ENCODE data around the gene DIAPH2. TPM values are rescaled to one million over a fixed set of nuclear protein-coding genes. Genes with fewer than 3 reads are reported as not detected.

Gene DIAPH2
- total RNA-seq, 1 donor: 7.5 TPM

DNA sequence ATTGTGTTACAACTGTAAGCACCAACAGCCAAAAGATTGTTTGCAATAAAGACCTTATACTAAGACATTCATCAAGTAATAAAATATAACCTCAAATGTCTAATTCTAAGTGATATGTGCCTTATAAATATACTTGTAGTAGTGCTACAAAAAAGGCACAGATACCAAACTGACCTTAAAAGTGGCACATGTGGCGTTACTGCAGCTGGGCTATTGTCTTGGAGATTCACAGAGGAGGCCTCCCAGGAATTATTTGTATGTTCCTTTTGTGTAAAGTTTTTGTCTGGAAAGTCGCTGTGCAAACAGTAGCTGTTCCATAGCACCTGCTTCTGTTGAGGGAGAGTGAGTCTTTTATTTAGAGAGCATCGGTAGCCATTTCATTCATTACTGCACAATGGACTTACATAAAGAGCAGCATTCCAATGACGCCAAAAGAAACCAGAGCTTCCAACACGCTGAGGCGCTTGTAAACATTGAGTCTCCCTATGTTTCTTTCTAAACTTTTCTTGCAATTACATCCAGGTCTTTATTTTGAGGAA is 342.8 kb downstream of the DIAPH2 start:
- no peak for DNase-seq (ENCODE audit: low read depth in 2 of 3, low spot score in 2 of 3)

DNA sequence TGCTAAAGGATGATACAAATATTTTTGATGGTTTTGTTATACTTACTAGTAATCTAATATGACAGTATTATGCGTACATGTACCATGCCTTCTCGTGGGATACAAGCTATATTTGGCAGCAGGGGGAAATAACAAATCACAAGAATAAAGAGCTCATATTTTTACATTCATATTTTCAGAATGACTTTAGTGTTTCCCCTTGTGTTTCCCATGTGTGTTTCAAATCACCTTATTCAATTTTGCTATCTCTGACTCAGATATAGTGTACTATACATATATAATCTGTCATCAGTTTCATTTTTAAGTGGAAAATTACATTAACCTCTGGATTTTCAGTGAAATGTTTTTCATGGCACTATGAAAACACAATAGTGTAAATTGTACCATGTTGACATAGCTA is 345.8 kb downstream of the DIAPH2 start:
- DNase-seq (ENCODE audit: low read depth in 2 of 3, low spot score in 2 of 3): no peak

DNA sequence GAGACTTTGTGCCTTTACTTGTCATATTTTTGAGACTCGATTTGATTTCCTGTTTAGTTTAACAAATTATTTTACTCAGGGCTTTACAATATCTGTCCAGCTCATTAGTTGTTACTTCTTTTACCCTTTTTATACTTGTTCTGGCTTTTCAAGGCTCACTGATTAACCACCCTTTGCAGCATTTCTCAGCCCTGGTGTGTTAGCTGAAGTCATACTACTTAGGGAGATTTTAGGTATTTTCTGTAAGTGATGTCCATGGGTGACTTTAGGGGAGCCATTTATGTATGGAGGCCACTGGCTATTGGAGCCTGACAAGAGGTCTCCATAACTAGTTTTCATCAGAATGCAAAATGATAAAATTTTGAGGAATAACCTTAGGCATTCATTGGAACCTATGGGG is 346.3 kb downstream of the DIAPH2 start:
- DNase-seq (ENCODE audit: low read depth in 2 of 3, low spot score in 2 of 3): no peak

DNA sequence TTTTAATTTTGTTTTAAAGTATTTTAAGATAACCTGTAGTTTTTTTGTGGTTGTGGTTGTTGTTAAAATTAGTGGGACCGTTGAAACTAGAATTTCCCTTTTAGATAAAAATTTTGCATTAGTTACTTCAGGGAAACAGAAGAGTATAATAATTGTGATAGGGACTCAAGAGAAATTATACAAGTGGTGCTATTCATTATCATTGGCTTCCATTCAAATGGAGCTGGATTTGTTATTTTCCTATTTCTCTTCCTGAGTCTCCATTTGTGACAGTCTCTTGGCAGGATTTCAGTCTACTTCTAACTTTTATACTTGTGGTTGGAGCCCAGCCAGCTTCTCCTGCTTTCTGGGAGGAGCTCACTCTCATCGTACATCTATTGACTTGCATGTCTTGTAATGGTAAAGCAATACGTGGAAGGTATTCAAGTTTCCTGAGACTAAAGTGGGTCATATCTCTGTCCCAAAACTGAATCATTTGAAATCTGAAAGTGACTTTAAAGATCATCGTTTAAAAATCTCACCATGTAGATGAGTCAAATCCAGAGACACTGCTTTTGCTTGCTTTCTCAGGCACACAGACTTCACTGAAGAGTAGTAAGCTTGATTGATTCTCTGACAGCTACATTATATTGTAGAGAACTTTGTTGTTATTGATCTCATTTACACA is 354.9 kb downstream of the DIAPH2 start:
- DNase-seq (ENCODE audit: low read depth in 2 of 3, low spot score in 2 of 3): no peak

DNA sequence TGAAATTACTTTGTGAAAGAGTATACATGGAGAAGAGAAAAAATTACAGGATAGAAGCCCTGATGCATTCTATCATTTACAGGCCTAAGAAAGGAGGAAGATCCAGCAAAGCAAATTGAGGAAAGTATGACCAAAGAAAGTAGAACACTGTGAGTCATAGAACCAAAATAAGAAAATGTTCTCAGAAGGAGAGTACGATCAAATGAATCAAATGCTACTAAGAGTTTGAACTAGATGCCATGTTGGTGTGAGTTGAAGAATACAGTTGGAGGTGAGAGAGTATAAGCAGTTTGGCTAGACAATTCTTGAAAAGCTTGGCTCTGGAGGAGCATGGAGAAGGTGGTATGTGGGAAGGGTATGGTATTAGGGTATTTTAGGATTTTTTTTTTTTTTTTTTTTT is 360.8 kb downstream of the DIAPH2 start:
- no peak for DNase-seq (ENCODE audit: low read depth in 2 of 3, low spot score in 2 of 3)

DNA sequence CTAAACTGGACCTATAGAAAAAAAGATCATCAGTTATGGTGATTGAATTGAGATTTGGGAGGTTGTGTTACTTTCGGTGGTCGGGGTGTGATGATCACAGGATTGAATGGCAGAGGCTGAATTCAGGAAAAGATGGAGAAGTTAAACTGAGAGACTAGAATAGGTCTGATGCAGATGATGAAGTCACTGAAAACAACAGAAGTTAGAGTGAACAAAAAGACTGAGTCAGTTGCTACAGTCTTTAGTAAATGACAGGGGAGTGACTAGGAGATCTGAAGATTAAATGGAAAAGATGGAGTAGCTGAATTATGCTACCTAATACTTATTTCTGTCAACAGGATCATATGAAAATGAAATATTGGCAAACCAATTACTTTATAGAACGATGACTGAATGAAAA is 362.2 kb downstream of the DIAPH2 start:
- DNase-seq (ENCODE audit: low read depth in 2 of 3, low spot score in 2 of 3): no peak

DNA sequence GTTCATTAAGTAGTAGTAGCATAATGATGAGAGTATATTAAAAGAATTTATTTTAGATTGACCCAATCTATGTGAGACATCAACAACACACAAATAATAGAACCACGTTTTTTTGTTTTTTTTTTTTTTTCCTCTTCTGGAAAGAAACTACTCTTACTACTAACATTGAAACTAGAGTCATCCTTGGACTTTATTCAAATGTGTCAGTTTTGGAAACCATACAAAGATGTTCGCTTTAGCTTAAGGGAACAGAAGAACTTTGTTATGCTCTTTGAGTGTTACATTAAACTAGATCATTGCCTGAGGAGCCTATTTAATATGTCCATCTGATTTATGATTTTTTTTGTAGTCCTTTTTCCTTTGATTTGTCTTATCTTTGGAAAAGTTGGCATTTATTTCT is 365.8 kb downstream of the DIAPH2 start:
- DNase-seq (ENCODE audit: low read depth in 2 of 3, low spot score in 2 of 3): no peak

DNA sequence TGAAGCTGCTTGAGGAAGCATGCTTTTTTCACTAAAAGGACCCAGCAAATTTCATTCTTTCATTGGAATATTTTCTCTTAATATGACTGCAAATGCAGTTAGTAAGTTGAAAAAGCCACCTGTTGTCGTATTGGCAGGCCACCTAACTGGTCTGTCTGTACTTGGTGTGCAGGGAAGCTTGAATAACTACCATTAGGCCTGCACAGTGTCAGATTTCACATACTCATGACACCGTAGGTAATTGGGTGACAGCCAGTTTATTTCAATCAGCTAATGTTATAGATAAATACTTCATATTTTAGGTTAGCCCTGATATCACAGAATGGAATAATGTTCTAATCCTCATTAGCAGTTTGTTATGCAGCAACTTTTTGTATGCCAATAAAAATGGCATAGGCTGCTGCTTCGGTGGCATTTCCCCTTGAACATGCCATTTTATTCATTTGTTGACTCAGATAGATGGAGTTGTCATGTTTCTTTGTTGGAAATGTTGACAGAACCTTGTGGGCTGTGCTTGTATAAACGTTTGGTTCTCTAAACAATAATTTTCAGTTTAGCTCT is 372.8 kb downstream of the DIAPH2 start:
- DNase-seq (ENCODE audit: low read depth in 2 of 3, low spot score in 2 of 3): no peak

DNA sequence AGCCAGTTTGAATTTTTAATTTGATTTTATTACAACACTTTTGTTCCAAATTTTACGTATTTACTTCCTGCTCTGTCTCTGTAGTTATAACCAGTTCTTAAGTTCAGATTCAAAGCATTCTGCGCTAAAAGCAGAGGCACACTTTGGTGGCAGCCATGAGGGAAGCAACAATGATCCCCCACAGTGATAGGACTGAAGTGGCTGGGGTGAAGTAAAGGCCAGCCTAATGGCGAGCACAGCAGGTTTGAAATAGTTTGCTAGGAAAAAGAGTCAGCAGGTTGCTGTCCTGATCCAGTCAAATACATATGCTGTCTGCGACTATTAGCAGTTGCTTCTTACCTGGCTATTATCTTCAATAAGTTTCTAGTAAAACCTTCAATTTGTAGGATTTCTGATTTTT is 375.4 kb downstream of the DIAPH2 start:
- no peak for DNase-seq (ENCODE audit: low read depth in 2 of 3, low spot score in 2 of 3)

DNA sequence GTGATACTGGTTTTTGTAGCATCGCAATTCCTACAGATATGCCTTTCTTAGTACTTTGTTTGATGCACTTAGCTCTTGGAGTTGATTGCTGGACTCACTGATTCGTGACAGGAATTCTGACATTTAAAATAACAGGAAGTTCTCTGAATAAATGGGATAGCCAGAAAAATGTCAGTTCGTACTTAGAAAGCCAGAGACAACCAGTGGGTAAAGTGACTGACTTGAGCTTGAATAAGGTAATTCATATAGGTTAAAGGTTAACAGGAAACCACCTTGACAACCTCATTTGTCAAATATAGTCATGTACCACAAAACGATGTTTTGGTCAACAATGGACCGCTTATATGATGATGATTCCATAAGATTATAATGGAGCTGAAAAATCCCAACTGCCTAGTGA is 380.4 kb downstream of the DIAPH2 start:
- DNase-seq (ENCODE audit: low read depth in 2 of 3, low spot score in 2 of 3): no peak

DNA sequence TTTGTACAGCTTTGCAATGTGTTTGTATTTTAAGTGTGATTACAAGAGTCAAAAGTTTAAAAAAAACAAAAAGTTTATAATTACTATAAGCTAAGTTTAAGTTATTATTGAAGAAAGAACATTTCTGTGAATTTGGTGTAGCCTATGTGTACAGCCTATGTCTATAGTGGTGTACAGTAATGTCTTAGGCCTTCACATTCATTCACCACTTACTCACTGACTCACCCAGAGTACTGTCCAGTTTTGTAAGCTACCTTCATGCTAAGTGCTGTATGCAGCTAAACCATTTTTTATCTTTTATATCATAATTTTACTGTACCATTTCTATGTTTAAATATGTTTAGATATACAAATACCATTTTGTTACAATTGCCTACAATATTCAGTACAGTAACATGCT is 381.3 kb downstream of the DIAPH2 start:
- no peak for DNase-seq (ENCODE audit: low read depth in 2 of 3, low spot score in 2 of 3)

DNA sequence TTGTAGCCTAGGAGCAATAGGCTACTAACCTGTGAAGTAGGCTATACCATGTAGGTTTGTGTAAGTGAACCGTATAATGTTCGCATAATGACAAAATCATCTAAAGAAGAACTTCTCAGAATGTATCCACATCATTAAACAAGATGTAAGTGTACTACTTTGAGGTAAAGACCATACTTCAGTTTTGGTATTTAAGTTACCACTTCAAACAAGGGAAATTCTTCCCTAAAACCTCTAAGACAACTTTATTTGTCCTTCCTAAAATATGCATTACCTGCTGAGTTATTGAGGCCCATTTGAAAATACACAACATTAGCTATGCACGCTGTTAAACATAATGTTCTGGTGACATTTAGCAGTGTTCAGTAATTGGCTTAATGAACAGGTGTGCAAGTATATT is 381.7 kb downstream of the DIAPH2 start:
- DNase-seq (ENCODE audit: low read depth in 2 of 3, low spot score in 2 of 3): no peak

DNA sequence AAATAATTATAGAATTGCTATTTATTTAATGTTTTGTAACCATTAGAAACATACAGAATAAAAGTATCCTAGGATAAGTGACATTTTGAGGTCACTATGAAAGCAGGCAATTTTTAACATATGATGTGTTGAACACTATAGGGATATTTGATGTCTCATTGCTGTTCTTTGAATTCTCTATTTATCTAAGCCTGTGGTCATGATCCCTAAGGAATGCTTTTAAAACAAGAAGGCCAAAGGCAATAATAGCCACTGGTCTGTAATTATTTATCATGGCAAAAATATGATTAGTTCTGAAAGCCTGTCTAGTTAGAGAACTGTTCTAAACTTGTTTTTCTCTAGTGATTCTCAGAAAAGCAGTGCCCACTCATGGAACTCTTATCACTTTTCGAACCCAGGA is 385.7 kb downstream of the DIAPH2 start:
- DNase-seq (ENCODE audit: low read depth in 2 of 3, low spot score in 2 of 3): no peak

DNA sequence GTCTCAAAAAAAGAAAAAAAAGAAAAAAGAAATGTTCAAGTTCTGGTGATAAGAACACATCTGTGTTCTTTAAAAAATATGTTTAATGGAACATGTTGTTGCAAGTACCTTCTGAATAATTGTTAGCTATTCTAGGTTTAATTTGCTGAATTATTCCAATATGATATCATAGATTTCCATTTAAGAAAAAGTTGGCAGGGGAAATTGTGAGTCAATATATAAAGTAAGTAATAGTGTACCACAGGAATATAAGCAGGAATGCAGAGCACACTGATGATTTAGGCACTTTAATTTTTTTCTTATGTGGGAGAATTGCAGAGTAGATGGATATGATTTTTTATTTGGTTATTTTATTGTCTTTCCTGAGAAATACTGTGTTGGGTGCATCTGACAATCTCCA is 389.8 kb downstream of the DIAPH2 start:
- no peak for DNase-seq (ENCODE audit: low read depth in 2 of 3, low spot score in 2 of 3)

DNA sequence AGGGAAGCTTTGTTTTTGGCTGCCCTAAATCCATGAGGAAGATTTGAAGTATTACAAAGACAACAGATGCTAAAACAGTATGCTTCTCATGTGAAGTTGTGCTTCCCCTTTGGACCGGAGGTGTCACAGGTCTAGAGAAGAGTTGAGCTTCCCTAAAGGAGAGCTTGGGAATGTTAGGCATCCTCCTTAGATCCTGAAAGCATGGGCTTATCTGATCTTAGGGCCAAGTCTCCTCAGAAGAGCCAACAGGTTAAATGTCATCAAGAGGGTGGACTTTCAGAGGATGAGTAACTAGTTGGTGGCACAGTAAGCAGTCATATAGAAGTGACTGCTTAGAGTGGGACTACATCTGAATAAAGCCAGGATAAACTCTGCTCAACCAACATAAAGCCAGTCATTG is 404.5 kb downstream of the DIAPH2 start:
- DNase-seq (ENCODE audit: low read depth in 2 of 3, low spot score in 2 of 3): no peak

DNA sequence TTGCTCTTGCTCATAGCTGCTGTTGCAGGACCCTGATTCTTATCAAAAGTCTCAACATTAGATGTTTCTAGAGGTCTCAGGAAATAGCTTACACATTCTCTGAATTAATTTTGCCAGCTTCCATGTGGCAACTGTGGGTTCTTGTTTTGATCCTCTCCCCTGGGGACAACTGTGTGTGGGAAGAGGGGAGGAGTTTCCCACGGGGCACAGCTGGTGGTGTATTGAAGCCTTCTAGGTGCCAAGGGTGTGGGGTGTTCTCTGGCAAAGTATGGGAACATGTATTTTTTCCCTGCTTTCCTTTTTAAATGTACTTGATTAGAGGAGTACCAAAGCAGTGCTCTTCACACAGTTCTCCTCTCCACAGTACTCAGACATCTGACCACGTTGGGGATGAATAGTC is 411.7 kb downstream of the DIAPH2 start:
- no peak for DNase-seq (ENCODE audit: low read depth in 2 of 3, low spot score in 2 of 3)

DNA sequence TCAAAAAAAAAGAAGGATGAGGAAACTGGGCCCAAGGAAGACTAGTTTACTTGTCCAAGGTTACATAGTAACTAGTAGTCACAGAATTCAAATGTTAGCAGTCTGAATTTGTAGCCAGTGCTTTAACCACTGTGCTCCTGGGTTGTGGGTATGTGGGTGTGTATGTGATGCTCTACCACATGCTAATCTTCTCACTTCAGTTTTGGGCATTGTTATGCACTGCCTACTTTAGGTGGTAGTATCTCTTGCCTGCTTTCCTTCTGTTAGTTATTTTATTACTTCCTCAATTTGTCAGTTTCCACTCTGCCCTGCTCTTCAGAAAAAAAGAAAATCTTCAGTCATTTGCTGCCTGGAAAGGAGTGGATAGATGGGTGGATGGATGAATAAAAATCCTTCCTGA is 418.3 kb downstream of the DIAPH2 start:
- DNase-seq (ENCODE audit: low read depth in 2 of 3, low spot score in 2 of 3): peak in 1 of 3 donors; percentile 3

DNA sequence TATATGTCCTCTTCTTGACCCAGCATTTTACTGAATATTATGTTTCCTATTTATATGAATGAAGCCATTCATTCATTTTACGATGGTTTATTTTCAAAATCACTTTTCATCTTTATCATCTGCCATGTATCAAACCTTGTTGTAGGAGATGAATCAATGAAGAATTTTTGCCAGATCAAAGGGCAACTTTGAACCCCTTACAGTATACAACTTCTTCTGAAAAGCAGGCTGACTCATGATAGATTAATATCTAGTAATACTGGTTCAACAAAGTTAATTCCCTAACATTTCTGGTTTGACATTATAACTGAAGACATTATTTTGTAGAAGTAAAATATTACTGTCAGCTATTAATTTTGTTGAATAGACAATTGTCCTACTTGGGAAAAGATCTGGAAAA is 425.1 kb downstream of the DIAPH2 start:
- no peak for DNase-seq (ENCODE audit: low read depth in 2 of 3, low spot score in 2 of 3)

DNA sequence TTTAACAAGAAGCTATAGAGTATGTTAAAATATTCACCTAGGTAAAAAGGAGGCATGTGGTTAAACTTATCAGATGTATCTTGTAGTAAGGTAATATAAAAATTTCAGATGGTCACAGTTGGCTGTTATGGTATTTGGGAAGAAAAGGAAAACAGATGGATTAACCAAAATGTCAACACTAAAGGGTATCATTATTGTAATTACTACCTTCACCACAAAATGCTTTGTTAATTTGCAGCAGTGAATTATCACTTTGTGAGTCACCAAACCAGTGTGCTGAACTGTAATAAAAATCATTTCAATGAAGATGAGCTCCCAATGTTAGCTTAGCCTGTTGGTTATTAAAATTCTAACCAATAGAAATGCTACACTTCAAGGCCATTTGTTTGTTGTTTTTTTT is 432.9 kb downstream of the DIAPH2 start:
- no peak for DNase-seq (ENCODE audit: low read depth in 2 of 3, low spot score in 2 of 3)

DNA sequence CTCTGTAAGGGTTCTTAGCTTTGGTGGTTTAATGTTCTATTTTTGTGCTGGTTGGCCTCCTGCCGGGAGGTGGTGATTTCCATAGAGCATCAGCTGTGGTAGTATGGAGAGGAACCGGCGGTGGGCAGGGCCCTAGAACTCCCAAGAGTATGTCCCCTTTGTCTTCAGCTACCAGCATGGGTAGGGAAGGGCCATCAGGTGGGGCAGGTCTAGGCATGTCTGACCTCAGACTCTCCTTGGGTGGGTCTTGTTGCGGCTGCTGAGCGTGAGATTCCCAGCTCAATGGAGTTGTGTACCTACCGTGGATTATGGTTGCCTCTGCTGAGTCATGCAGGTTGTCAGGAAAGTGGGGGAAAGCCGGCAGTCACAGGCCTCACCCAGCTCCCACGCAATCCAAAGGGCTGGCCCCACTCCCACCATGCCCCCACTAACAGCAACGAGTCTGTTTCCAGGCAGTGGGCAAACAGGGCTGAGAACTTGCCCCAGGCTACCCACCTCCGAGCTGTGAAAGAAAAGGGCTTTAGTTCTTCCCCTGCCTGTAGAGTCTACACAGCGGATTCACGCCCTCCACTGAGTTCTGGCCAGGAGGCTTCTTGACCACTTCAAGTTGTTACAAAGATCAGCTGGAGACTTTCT is 434.9 kb downstream of the DIAPH2 start:
- DNase-seq (ENCODE audit: low read depth in 2 of 3, low spot score in 2 of 3): no peak

DNA sequence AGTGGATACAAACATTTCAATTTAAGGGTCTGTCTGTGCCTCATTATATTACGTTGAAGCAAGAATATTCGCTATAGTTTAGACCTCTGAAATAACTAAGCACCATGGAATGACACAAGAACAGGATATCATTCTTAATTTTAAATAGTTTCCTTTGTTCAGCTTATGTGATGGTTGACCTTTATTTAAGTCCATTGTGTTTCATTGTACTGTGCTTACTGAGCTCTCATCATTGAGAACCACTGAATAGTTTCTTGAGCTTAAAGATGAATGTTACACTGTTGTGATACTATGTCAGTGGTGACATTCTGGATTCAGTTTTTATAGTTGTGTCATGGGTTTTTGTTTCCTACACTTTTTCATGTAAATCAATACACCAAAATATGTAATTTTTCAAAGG is 438.4 kb downstream of the DIAPH2 start:
- DNase-seq (ENCODE audit: low read depth in 2 of 3, low spot score in 2 of 3): no peak

DNA sequence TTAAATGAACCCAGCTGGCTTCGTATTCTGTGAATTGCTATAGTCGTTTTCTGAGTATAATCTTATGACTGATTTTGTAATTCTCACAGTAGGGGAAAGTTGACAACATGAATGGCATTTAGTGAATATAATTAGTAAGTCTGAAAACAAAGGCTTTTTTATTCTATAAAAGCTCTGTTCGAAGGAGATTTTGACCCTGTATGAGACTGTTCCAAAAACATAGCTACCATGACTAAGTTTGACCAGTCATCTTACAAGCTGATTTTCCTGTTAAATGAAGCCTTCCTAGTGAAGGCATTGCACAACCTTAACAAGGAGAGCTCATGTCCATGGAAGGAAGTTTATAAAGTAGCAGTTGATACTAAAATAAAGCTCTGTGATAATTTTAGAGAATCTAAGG is 441.4 kb downstream of the DIAPH2 start:
- no peak for DNase-seq (ENCODE audit: low read depth in 2 of 3, low spot score in 2 of 3)

Measured in hematopoietic multipotent progenitor cell (in vitro differentiated cells).